ENCODE data around the gene TIMP3.

Gene TIMP3

GRCh38 chr22:32801537-32802236 lies at the start of gene TIMP3:
TSS of gene TIMP3 (plus strand) at chr22:32801705. CDS start at chr22:32802002, 297 bp downstream.
- peak; percentile 71 to 81 (median 72) for DNase-seq

DNA sequence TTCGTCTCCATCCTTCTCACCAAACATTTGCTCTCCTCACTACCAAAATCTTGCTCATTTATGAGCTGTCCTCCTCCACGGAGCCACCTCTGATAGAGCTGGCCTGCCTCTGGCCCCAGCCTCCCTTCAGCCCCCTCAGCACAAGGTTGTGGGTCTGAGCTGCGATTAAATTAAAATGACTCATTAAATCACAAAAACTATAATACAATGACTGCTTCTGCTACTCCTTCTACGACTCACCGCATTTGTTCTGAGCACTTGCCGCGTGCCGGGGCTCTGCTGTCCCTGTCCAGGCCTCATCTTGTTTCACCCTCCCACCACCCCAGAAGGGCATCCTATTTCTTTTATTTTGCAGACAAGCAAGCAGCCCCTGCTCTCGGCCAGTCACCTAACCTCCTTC lies 49.2 kb upstream of the TIMP3 start:
- peak in 2 of 3 donors; percentile 31 to 32 for DNase-seq

DNA sequence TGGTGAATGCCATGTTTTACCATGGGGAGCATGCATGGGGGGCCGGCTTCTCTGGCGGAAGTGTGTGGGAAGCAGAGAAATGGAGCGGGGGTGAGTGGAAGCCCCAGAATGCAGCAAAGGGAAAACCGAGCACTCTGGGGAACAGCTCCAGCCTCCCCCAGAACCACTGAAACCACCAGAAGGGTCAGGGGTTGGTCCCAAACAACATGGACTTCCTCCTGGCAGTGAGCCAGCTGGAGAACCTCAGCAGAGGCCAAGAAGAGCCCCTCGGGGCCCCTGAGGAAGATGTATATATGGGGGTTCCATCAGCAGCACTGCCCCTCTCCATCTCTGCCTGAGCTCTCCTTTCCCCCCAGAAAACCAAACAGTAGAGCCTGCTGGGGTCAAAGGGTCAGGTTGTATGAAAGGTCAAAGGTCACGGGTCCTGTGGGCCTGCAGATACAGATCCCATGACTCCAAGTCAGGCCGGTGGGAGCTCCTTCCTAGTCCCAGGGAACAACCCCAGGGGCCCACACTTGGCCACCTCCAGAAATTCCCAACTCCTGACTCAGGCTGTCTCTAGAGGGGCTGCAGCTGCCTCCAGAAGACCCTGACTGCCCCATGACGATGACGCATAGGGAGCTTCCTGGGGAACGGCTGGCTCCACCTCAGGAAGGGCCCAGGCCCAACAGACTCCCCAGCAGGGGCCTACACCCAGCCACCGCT lies 48.5 kb upstream of the TIMP3 start:
- DNase-seq: peak; percentile 69 to 86 (median 80)

- DNase-seq: no peak
Measured at GRCh38 chr22:32753591-32753990, 47.9 kb upstream of the TIMP3 start.

- peak; percentile 86 to 91 (median 87) for DNase-seq
Measured at GRCh38 chr22:32754413-32755041, 47.0 kb upstream of the TIMP3 start.

GRCh38 chr22:32757086-32757762 lies 44.3 kb upstream of the TIMP3 start:
- peak in 1 of 3 donors; percentile 68 for DNase-seq

DNA sequence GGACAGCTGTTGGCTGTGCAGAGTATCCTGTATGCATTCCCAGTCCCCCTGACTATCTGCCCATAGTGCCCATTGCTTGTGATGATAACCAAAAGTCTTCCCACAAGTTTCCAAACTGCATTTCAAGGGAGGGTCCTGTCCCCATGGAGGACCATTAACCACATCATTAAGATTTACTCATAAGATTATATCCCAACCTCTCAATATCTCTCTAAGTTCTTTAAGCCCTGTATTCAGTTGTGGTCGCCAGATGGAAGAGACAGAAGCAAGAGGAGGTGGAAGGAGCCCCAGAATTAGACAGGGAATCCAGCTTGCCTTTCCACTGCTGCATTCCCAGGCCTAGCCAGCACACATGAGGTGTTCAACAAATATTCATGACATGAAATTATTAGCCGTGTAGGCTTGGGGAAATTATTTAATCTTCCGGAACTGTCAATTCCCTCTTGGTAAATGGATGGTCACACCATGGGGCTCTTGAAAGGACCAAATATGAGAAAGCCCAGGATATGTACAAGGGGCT lies 42.6 kb upstream of the TIMP3 start:
- no peak for DNase-seq

DNA sequence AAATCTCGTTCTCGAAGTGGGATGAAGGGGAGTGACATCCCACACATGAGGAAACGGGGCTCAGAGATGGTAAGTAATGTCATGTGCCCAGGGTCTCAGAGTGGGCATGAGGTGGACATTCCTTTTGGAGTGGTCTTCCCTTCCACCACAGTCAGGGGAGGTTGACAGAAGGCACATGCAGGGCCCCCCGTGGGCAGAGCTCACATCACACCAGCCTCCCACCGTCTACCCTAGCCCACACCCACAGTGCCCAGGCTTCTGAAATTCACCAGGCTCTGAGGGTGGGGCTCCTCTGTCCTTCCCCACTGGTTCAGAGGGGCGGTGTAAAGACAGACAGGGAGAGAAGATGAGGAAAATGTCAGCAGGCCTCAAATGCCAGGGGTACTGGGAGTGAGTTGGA lies 41.1 kb upstream of the TIMP3 start:
- no peak for DNase-seq

- no peak for DNase-seq
Measured at GRCh38 chr22:32760815-32761214, 40.7 kb upstream of the TIMP3 start.

DNA sequence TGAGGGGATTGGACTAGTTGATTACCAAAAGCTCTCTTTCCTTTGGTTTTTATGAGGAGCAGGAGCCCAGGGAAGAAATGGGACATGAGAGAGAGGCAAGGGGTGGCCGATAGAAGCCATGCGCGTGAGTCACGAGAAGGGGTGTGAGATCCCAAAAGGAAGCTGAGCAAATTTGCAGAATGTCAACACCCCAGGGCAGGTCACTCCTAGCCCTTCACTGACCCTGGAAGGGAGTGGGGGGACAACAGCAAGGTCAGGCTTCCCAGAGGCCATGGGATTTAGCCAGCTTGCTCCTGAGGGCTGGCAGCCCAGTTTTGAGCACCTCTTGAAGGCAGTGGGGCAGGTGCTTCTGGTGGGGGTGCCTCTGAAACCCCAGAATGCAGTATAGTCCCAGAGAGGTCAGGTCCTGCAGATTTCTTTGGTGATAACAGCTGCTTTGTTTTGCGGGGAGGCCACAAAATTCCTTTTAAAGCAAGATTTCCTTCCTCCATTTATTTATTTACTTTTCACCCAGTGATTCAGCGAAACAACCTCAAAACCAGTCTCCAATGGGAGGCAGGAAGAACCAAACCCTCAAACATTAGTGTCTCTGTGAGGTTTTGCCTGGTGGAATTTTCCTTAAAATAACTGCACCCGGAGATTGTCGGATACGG lies 40.1 kb upstream of the TIMP3 start:
- DNase-seq: peak; percentile 46 to 74 (median 59)

- DNase-seq: peak; percentile 81 to 92 (median 89)
Measured at GRCh38 chr22:32764330-32765131, 37.0 kb upstream of the TIMP3 start.

GRCh38 chr22:32765132-32765618 lies 36.3 kb upstream of the TIMP3 start:
- DNase-seq: peak; percentile 41 to 50 (median 50)

GRCh38 chr22:32771756-32772155 lies 29.7 kb upstream of the TIMP3 start:
- DNase-seq: no peak

GRCh38 chr22:32775957-32776356 lies 25.5 kb upstream of the TIMP3 start:
- peak; percentile 45 to 49 (median 45) for DNase-seq

DNA sequence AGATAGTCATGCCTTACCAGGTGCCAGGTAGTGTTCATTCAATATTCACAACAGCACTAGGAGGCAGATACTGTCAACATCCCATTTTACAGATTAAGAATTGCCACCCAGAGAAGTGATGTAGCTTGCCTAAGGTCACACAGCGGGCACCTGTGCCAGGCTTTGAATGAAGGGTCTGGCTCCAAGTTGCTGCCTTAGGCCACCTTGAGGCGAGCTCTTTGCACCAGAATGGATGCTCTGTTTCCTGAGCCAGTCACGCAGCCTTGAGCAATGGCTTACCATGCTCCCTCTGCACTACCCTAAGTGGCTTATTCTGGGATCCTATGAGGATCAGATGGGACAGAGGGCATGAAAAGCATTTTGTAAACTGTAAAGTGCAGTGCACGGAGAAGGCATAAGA lies 25.1 kb upstream of the TIMP3 start:
- no peak for DNase-seq

DNA sequence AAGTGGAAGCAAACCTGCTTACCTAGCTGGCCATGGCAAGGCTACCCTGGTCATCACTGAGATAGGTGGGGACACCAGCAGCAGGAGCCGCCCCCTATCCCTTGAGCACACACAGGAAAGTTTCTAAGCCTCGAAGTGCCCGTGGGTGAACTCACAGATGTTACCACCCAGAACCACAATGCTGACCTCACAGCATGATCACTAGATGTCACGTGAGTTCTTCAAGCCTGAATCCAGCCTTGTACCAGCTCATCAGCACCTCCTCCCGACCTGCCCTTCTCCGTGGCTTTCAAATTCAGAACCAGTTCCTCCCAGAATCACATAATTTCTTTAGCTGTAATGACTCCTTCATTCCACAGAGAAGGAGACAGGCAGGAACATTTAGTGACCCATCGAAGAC lies 24.7 kb upstream of the TIMP3 start:
- DNase-seq: peak; percentile 69 to 81 (median 79)

GRCh38 chr22:32777987-32778386 lies 23.5 kb upstream of the TIMP3 start:
- no peak for DNase-seq

- no peak for DNase-seq
Measured at GRCh38 chr22:32780726-32781310, 20.7 kb upstream of the TIMP3 start.

- DNase-seq: no peak
Measured at GRCh38 chr22:32781695-32782094, 19.8 kb upstream of the TIMP3 start.

DNA sequence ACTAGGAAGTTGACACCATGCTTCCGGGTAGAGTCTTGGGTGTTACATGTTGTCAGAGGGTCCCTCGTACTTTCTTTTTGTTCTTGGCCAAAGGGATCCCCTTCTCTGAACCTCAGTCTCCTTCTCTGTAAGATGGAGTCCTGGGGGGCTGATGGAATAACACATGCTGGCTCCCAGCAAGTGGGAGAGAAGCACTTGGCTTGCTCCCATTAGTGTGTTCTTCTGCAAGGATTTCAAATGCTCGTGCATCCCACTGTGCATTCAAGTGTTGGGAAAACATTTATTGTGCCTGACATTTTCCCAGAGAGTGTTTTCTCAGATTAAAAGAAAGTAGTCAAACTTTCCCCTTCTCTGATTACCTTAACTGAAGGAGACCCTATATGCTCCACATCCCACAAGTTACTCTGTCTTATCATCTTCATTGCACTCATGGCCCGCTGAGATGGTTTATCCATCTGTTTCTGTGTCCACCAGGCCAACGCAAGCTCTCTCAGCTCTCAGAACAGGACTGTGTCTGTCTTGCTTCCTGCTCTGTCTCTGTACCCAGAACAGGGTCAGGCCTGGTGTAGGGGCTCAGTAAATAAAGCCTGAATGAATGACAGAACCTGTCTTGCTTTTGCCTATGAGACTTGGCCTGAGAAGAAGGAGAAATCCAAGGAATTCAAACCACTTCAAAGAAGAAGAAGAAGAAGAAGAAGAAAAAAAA lies 16.0 kb upstream of the TIMP3 start:
- no peak for DNase-seq

Measured in suppressor macrophage treated with lipopolysaccharide for 1 hour (primary cell).